ENCODE data around the gene AIFM2. TPM values are rescaled to one million over a fixed set of nuclear protein-coding genes. Genes with fewer than 3 reads are reported as not detected.
A peak's percentile ranks its signal among the peaks of the same experiment; 100 is the strongest.
"Not testable (repeated sequence)": the region's sequence is repeated elsewhere in the genome, so short reads cannot be mapped to it uniquely, and the experiment has no call there.

AIFM2 gene
- total RNA-seq, 1 experiment from 2014 or later: 31.1 TPM

DNA sequence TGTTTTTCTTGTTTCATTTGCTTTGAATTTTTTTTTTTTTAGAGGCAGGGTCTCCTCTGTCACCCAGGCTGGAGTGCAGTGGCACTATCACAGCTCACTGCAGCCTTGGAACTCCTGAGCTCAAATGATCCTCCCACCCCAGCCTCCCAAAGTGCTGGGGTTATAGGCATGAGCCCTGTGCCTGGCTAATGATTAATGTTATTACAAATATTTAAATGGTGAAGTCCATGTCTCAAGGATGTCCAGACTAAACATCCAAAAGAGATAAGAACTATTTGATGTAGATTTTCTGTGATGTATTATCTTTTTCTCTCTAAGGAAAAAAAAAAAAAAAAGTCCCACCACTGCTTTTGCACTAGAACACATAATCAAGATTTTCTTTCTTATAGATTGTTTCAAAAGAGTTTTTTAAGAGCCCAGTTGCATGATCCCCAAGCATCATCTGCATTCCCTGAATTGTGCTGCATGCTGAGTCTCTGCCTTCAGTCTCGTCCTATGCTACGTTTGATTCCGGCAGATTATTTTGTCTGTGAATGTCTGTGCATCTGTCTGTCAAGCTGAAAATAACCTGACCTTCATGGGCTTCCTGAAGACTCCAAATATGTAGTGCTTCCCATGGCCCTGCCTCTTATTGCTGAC lies 46.5 kb downstream of the AIFM2 start:
- Mint-ChIP-seq H3K36me3 (ENCODE audit: insufficient read depth, unreplicated experiment) (peaks cover 3% of the 10 kb centered on the region), H3K27me3 (ENCODE audit: insufficient read depth, unreplicated experiment) (peaks cover 5% of the 10 kb centered on the region), H3K4me3 (ENCODE audit: unreplicated experiment) (peak overlapping the region; percentile 32), H3K4me1 (ENCODE audit: low read depth, unreplicated experiment) (peaks cover 47% of the 10 kb centered on the region), H3K9me3 (ENCODE audit: unreplicated experiment) (no peaks in the 10 kb centered on the region), H3K27ac (ENCODE audit: unreplicated experiment) (no peak overlapping the region)
- no peak for TF ChIP-seq CTCF (IDR thresholded peaks at IDR 0.05; ENCODE audit: insufficient read depth in 1 of 2, low read depth in 1 of 2, low read length in 1 of 2, severe bottlenecking in 1 of 2, unreplicated experiment in 1 of 2)
- no peaks in the 10 kb centered on the region for H3K9me3 ChIP-seq
- H3K4me3 ChIP-seq (ENCODE audit: low read depth, low read length): no peak overlapping the region
- H3K27me3 ChIP-seq (replicated peaks; ENCODE audit: control insufficient read depth, insufficient read depth, low read length): no peaks in the 10 kb centered on the region
- ChIA-PET CTCF (interaction anchor here (0.6 to 4.4 kb wide), 9 partner anchors 10 to 179 kb away, joined by 3 to 124 read pairs (median 7); partner anchors contain the start of gene TYSND1), POLR2A (interaction anchor here (0.9 to 2.2 kb wide), 3 partner anchors 10 to 85 kb away, joined by 3 to 20 read pairs (median 4); partner anchors contain the start of genes SAR1A and TYSND1)
- no peaks in the 10 kb centered on the region for H3K36me3 ChIP-seq (ENCODE audit: control insufficient read depth, insufficient read depth, low read length)
- intact Hi-C loops (cut with micrococcal nuclease; ENCODE audit: unreplicated experiment): loop anchor here (1.0 to 2.0 kb wide), 3 partner anchors 16 to 266 kb away; no protein-coding TSS in a partner anchor
- peaks cover 62% of the 10 kb centered on the region for H3K4me1 ChIP-seq
- peak; percentile 77 for DNase-seq
- no TSS peak for BruUV-seq (replicated peaks)

GRCh38 chr10:70084189-70084588 lies 48.4 kb downstream of the AIFM2 start:
- Histone ChIP-seq H3K9me3 (no peaks in the 10 kb centered on the region), H3K27me3 (replicated peaks; ENCODE audit: control insufficient read depth, insufficient read depth, low read length) (no peaks in the 10 kb centered on the region), H3K4me3 (ENCODE audit: low read depth, low read length) (no peak overlapping the region), H3K4me1 (peaks cover 46% of the 10 kb centered on the region), H3K36me3 (ENCODE audit: control insufficient read depth, insufficient read depth, low read length) (no peaks in the 10 kb centered on the region)
- H3K36me3 Mint-ChIP-seq (ENCODE audit: insufficient read depth, unreplicated experiment): no peaks in the 10 kb centered on the region
- peaks cover 30% of the 10 kb centered on the region for H3K4me1 Mint-ChIP-seq (ENCODE audit: low read depth, unreplicated experiment)
- BruUV-seq (replicated peaks): no TSS peak
- no peaks in the 10 kb centered on the region for H3K9me3 Mint-ChIP-seq (ENCODE audit: unreplicated experiment)
- H3K27me3 Mint-ChIP-seq (ENCODE audit: insufficient read depth, unreplicated experiment): peaks cover 6% of the 10 kb centered on the region
- TF ChIP-seq CTCF (IDR thresholded peaks at IDR 0.05; ENCODE audit: insufficient read depth in 1 of 2, low read depth in 1 of 2, low read length in 1 of 2, severe bottlenecking in 1 of 2, unreplicated experiment in 1 of 2): peak; percentile 25 to 52
- ChIA-PET POLR2A (interaction anchor here (0.5 to 1.2 kb wide), 3 partner anchors 62 to 148 kb away, joined by 3 to 11 read pairs (median 5); partner anchors contain the start of gene TYSND1), CTCF (interaction anchor here (0.6 to 4.4 kb wide), 10 partner anchors 9 to 280 kb away, joined by 3 to 124 read pairs (median 4); partner anchors contain the start of genes SAR1A and TYSND1)
- intact Hi-C loops (cut with micrococcal nuclease; ENCODE audit: unreplicated experiment): loop anchor here (1.0 to 2.0 kb wide), 4 partner anchors 32 to 115 kb away; partner anchors contain the start of genes AIFM2 and TYSND1
- no peak overlapping the region for H3K27ac Mint-ChIP-seq (ENCODE audit: unreplicated experiment)
- peak; percentile 45 to 53 for DNase-seq
- no peak overlapping the region for H3K4me3 Mint-ChIP-seq (ENCODE audit: unreplicated experiment)

DNA sequence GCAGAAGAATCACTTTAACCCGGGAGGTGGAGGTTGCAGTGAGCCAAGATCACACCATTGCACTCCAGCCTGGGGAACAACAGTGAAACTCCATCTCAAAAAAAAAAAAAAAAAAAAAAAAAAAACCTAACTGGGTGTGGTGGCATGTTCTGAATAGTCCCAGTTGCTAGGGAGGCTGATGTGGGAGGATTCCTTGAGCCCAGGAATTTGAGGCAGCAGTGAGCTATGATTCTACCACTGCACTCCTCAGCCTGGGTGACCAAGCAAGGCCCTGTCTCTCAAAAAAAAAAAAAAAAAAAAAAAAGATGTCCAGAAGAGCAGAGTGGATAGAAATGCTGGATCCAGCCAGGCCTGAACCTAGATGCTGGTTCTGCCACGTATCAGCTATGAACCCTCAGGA lies 51.8 kb downstream of the AIFM2 start:
- POLR2A ChIA-PET: interaction anchor here (0.5 to 1.1 kb wide), 6 partner anchors 21 to 830 kb away, joined by 3 to 11 read pairs (median 6); partner anchors contain the start of gene TYSND1
- H3K27ac Mint-ChIP-seq (ENCODE audit: unreplicated experiment); H3K4me3 Mint-ChIP-seq (ENCODE audit: unreplicated experiment); BruUV-seq (replicated peaks); H3K27me3 ChIP-seq (replicated peaks; ENCODE audit: control insufficient read depth, insufficient read depth, low read length); H3K36me3 Mint-ChIP-seq (ENCODE audit: insufficient read depth, unreplicated experiment); H3K36me3 ChIP-seq (ENCODE audit: control insufficient read depth, insufficient read depth, low read length); intact Hi-C loops (cut with micrococcal nuclease; ENCODE audit: unreplicated experiment); H3K9me3 Mint-ChIP-seq (ENCODE audit: unreplicated experiment); H3K9me3 ChIP-seq; DNase-seq; H3K4me3 ChIP-seq (ENCODE audit: low read depth, low read length): not testable (repeated sequence)
- CTCF ChIA-PET: interaction anchor here (0.6 to 1.7 kb wide), 5 partner anchors 10 to 1627 kb away, joined by 3 to 21 read pairs (median 4); partner anchors contain the start of gene TYSND1
- peaks cover 13% of the 10 kb centered on the region for H3K4me1 Mint-ChIP-seq (ENCODE audit: low read depth, unreplicated experiment)
- H3K4me1 ChIP-seq: peaks cover 18% of the 10 kb centered on the region
- H3K27me3 Mint-ChIP-seq (ENCODE audit: insufficient read depth, unreplicated experiment): peaks cover 24% of the 10 kb centered on the region

All from Caco-2 (cell line).